ENCODE data around the gene ADGRG3. TPM values are rescaled to one million over a fixed set of nuclear protein-coding genes. Genes with fewer than 3 reads are reported as not detected.

Gene ADGRG3
- total RNA-seq, 1 experiment from 2014 or later, result 0.46 TPM

- WGBS (ENCODE audit: extremely low coverage, insufficient read length, low lambda C conversion rate), result no CpG with 5 or more reads among the region's 2 CpGs
- no peaks in the 10 kb centered on the region for H3K4me1 Mint-ChIP-seq
- H3K9ac ChIP-seq (ENCODE audit: extremely low read depth, insufficient read length, low read length), result no peak overlapping the region
Measured at GRCh38 chr16:57722210-57722499, 54.0 kb downstream of the ADGRG3 start.

More at GRCh38 chr16:57722210-57722499, 54.0 kb downstream of the ADGRG3 start:
- Histone ChIP-seq H2BK5ac (ENCODE audit: insufficient read length, low read length) (no peak overlapping the region), H3K23ac (ENCODE audit: insufficient read length, low read depth, low read length) (no peak overlapping the region), H3K27ac (ENCODE audit: insufficient read length, low read depth, low read length) (no peak overlapping the region), H3K79me1 (ENCODE audit: insufficient read depth, low read depth, low read length, poor library complexity, severe bottlenecking) (no peaks in the 10 kb centered on the region), H4K20me1 (ENCODE audit: control insufficient read depth, insufficient read depth, insufficient read length) (no peaks in the 10 kb centered on the region), H3K4me1 (ENCODE audit: insufficient read depth, low read length) (no peaks in the 10 kb centered on the region), H3K4ac (ENCODE audit: low read depth, low read length) (no peak overlapping the region), H2AFZ (ENCODE audit: low read length) (no peak overlapping the region), H3K18ac (ENCODE audit: insufficient read length, low read depth, low read length) (no peak overlapping the region), H3K4me2 (ENCODE audit: insufficient read depth, insufficient read length, low read length) (no peak overlapping the region), H2BK12ac (ENCODE audit: insufficient read length, low read depth, low read length) (no peak overlapping the region), H2BK120ac (ENCODE audit: low read depth, low read length, poor library complexity, severe bottlenecking) (no peak overlapping the region), H3K27me3 (ENCODE audit: insufficient read depth, low read length) (no peaks in the 10 kb centered on the region), H3K23me2 (ENCODE audit: insufficient read length, low read depth, low read length, poor library complexity, severe bottlenecking) (no peaks in the 10 kb centered on the region), H3K79me2 (ENCODE audit: insufficient read depth, low read length) (no peaks in the 10 kb centered on the region), H2BK15ac (ENCODE audit: low read depth, low read length) (no peak overlapping the region), H3K9me3 (ENCODE audit: control insufficient read depth, low read depth, low read length) (no peaks in the 10 kb centered on the region), H4K8ac (replicated peaks; ENCODE audit: insufficient read length, low read depth, low read length) (no peak overlapping the region), H4K91ac (ENCODE audit: insufficient read length, low read depth, low read length) (no peak overlapping the region), H4K5ac (ENCODE audit: insufficient read length, low read depth, low read length) (no peak overlapping the region), H3T11ph (ENCODE audit: low read length) (no peak overlapping the region), H2BK20ac (ENCODE audit: low read depth, low read length, poor library complexity, severe bottlenecking) (no peak overlapping the region), H3K14ac (ENCODE audit: insufficient read depth, low read length) (no peak overlapping the region), H2AK5ac (ENCODE audit: insufficient read length, low read length) (no peak overlapping the region), H3K56ac (ENCODE audit: insufficient read length, low read depth, low read length) (no peak overlapping the region)
- no peaks in the 10 kb centered on the region for H3K36me3 Mint-ChIP-seq (ENCODE audit: insufficient read depth in 1 of 3, low read depth in 3 of 3)
- H3K4me3 Mint-ChIP-seq, result no peak overlapping the region
- H3K27me3 Mint-ChIP-seq (ENCODE audit: low read depth), result no peaks in the 10 kb centered on the region; the same call in 1 of the 2 replicates
- peak overlapping the region in 1 of 3 experiments; percentile 59; a peak in 1 of 7 replicates for H3K27ac Mint-ChIP-seq
- no peaks in the 10 kb centered on the region for H3K9me3 Mint-ChIP-seq
- 0 out of 3 replicates have a peak, but pooled peaks have one; percentile 15 for TF ChIP-seq CTCF (conservative IDR thresholded peaks at IDR 0.05)
- DNase-seq, result no peak
